Epithelial cell of esophagus (primary cell): ENCODE results near the gene RALGPS1.

Source experiments
- DNase-seq: peaks from one replicate; pipeline ENCODE4 v3.0.0; 2010; ENCODE audit warnings: low read depth
- H3K4me3 ChIP-seq: 2 replicates; pipeline ENCODE4 v1.5.1; 2011; ENCODE audit warnings: mild to moderate bottlenecking, low read length, control low read depth
- TF ChIP-seq, protein P1 (sequence below): IDR thresholded peaks from 2 replicates; pipeline ENCODE4 v1.5.1; 2011; ENCODE audit warnings: low read depth, mild to moderate bottlenecking, low read length, control low read depth, inconsistent platforms; ENCODE audit not compliant: insufficient read depth; ENCODE audit errors: missing control alignments

The RALGPS1 gene

DNA sequence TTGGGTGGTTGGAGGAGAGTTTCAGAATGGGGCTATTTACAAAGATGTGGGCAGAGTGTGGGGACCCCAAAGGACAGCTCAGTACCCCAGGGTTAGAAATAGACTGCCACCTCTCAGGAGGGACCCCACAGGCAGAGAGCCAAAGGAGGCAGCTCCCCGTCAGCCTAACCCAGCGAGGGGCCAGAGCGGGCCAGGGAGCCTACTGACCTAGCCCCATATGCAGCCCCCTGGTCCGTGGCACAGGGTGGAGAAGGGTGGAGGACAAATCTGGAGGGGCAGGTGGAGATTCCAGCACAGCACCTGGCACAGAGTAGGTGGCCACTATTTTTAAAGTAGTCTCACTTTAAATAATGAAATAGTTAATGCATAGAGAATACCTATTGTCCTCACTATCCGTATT lies 275.0 kb downstream of the RALGPS1 start:
- TF ChIP-seq, protein P1, sequence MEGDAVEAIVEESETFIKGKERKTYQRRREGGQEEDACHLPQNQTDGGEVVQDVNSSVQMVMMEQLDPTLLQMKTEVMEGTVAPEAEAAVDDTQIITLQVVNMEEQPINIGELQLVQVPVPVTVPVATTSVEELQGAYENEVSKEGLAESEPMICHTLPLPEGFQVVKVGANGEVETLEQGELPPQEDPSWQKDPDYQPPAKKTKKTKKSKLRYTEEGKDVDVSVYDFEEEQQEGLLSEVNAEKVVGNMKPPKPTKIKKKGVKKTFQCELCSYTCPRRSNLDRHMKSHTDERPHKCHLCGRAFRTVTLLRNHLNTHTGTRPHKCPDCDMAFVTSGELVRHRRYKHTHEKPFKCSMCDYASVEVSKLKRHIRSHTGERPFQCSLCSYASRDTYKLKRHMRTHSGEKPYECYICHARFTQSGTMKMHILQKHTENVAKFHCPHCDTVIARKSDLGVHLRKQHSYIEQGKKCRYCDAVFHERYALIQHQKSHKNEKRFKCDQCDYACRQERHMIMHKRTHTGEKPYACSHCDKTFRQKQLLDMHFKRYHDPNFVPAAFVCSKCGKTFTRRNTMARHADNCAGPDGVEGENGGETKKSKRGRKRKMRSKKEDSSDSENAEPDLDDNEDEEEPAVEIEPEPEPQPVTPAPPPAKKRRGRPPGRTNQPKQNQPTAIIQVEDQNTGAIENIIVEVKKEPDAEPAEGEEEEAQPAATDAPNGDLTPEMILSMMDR: no peak
- no peak for DNase-seq
- no peak overlapping the region for H3K4me3 ChIP-seq

DNA sequence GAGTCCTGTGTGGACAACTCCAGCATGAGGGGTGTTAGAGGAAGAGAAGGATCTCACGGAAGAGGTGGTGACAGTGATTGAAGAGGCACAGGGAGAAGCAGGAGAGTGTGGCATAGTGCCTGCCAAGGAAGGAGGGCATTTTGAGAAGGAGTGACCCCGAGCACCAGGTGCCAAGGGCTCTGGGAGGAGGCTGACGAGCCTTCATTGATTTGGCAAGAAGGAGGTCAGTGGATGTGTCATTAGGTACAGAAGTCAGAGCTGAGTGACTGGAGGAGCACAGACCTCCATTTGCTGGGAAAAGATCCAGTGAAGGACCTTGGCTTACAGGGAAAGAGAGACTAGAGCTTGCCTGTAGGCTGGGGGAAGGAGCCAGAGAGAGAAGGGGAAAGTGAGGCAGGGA lies 278.2 kb downstream of the RALGPS1 start:
- DNase-seq: no peak
- TF ChIP-seq, protein P1: no peak

DNA sequence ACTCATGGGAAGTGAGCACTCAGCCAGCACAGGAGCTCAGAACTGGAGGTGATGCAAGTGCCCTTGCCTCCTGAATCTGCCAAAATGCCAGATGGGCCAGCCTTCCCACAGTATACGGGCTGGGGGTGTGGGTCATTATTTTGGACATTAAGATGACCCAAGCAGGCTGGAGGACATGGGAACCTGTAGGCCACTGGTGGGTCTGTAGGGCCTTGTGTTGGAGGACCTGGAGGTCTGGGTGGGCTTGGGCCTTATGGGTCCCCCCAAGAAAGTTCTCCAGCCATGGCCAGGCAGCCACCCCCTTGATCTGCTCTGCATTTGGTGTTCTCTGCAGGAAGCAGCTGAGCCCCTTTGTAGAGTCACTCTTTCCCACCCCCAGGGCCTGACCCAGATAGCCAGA lies 278.9 kb downstream of the RALGPS1 start:
- TF ChIP-seq, protein P1: no peak
- no peak for DNase-seq
- no peak overlapping the region for H3K4me3 ChIP-seq

More for the DNA sequence above, 278.2 kb downstream of the RALGPS1 start:
- no peak overlapping the region for H3K4me3 ChIP-seq

DNA sequence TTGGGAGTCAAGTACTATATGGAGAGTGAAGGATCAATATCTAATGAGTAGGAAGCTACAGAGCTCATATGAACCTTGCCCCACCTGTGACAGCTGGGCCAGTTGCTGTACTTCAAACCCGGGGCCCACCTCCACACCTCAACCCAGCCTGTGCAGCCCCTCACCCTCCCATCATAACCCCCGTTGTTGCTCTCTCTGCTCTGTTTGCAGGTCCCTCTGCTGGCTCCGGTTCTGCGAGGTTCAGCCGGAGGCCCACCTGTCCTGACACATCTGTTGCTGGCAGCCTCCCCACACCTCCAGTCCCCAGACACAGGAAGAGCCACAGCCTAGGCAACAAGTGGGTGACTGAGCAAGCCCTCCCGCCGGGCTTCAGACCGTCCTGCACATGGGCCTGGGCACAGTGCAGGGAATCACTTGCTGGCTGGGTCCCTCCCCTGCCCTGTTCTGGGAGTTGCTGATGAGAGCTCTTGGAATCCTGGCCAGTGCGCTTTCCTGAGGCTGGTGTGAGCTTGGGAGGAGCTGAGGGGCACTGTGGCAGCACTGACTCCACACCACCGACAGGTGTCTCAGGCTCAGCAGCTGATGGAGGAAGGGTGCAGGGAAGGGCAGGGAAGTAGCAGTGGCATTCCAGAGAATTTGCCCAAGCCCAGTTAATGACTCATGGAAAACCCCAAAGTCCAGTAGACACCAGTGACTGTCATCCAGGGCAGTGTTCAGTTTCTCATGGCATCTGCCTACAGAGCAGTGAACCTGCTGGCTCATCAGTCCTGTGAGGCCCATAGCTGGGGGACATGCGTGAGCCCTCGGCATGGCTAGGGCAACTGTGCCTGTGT lies 280.5 kb downstream of the RALGPS1 start:
- peak; percentile 58 for DNase-seq
- H3K4me3 ChIP-seq: no peak overlapping the region
- TF ChIP-seq, protein P1: peak; percentile 32

DNA sequence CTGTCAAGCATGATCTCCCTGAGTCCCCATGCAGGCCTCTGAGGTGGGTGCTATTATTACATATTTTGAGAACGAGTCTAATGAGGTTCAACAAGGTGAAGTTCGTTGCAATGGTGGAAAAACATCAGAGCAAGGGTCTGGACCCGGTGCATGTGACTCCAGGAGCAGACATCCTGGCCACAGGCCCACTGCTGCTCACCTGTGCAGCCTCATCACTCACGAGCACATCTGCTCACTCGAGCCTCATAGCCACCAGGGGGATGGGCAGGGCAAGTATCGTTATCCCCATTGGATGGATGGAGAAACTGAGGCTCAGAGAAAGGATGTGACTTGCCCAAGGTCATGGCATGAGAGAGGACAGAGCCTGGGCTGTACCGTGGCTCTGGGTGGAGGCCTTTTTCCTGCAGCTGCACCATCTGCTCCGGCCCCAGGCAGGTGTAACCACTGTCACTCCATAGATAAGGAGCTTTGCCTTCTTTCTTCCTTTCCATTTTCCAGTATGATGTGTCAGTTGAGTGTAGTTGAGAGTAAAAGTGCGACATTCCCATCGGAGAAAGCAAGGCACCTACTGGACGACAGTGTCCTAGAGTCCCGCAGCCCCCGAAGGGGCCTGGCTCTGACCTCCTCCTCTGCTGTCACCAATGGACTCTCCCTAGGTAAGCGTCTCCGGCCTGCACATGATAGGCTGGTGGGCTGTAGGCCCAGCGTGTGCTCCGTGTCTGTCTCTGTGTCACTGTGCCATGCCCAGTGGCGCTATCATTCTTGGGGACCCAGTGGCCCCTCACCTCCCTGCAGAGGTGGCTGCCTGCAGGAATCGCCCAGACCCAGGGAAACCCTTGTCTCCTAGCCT lies 281.6 kb downstream of the RALGPS1 start:
- DNase-seq: no peak
- H3K4me3 ChIP-seq: no peak overlapping the region
- TF ChIP-seq, protein P1: no peak

DNA sequence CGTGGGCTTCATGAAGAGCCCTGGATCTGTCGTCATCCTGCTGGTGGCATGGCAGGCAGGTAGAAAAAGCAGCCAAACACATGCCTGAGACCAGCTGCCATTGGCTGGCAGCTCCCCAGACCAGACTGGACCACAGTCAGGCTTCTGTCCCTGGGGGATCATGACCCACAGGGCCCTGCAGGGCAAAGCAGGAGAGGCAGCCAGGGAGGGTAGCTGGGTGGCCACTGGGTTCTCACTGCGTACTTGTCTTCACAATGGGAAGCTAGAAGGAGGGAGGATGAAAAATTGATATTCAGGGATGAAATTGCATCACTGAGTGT lies 282.2 kb downstream of the RALGPS1 start:
- no peak overlapping the region for H3K4me3 ChIP-seq
- TF ChIP-seq, protein P1: no peak
- DNase-seq: no peak
